ENCODE data around the gene SYT17.
A peak's percentile ranks its signal among the peaks of the same experiment; 100 is the strongest.

SYT17 gene

GRCh38 chr16:19167710-19168370 is at the start of gene SYT17:
TSS of gene SYT17 (plus strand) at chr16:19168240. CDS start at chr16:19168647, 407 bp downstream.
- peak; percentile 67 for DNase-seq (ENCODE audit: low spot score)

- DNase-seq (ENCODE audit: low spot score), result peak; percentile 83
Measured at GRCh38 chr16:19118938-19119431, 49.1 kb upstream of the SYT17 start.

- no peak for DNase-seq (ENCODE audit: low spot score)
Measured at GRCh38 chr16:19119564-19119963, 48.5 kb upstream of the SYT17 start.

GRCh38 chr16:19123535-19124178 is 44.4 kb upstream of the SYT17 start:
- DNase-seq (ENCODE audit: low spot score), result no peak

- no peak for DNase-seq (ENCODE audit: low spot score)
Measured at GRCh38 chr16:19126300-19126699, 41.7 kb upstream of the SYT17 start.

- peak; percentile 63 for DNase-seq (ENCODE audit: low spot score)
Measured at GRCh38 chr16:19127205-19127604, 40.8 kb upstream of the SYT17 start.

- no peak for DNase-seq (ENCODE audit: low spot score)
Measured at GRCh38 chr16:19127674-19128131, 40.3 kb upstream of the SYT17 start.

- no peak for DNase-seq (ENCODE audit: low spot score)
Measured at GRCh38 chr16:19128454-19129200, 39.4 kb upstream of the SYT17 start.

- no peak for DNase-seq (ENCODE audit: low spot score)
Measured at GRCh38 chr16:19130385-19130784, 37.7 kb upstream of the SYT17 start.

GRCh38 chr16:19130852-19131824 is 36.9 kb upstream of the SYT17 start:
- peak; percentile 95 for DNase-seq (ENCODE audit: low spot score)

- DNase-seq (ENCODE audit: low spot score), result peak; percentile 91
Measured at GRCh38 chr16:19131825-19132218, 36.2 kb upstream of the SYT17 start.

- DNase-seq (ENCODE audit: low spot score), result no peak
Measured at GRCh38 chr16:19132255-19132654, 35.8 kb upstream of the SYT17 start.

- DNase-seq (ENCODE audit: low spot score), result no peak
Measured at GRCh38 chr16:19132898-19133297, 35.1 kb upstream of the SYT17 start.

- DNase-seq (ENCODE audit: low spot score), result no peak
Measured at GRCh38 chr16:19133600-19133999, 34.4 kb upstream of the SYT17 start.

GRCh38 chr16:19135201-19135842 is 32.7 kb upstream of the SYT17 start:
- no peak for DNase-seq (ENCODE audit: low spot score)

GRCh38 chr16:19135896-19136438 is 32.1 kb upstream of the SYT17 start:
- DNase-seq (ENCODE audit: low spot score), result no peak

- DNase-seq (ENCODE audit: low spot score), result no peak
Measured at GRCh38 chr16:19136549-19137196, 31.4 kb upstream of the SYT17 start.

GRCh38 chr16:19137201-19138128 is 30.6 kb upstream of the SYT17 start:
- DNase-seq (ENCODE audit: low spot score), result no peak

GRCh38 chr16:19138601-19139000 is 29.4 kb upstream of the SYT17 start:
- DNase-seq (ENCODE audit: low spot score), result no peak

Data from kidney capillary endothelial cell (primary cell).